K562 (cell line): ENCODE data around the gene AKR1C4. TPM values are rescaled to one million over a fixed set of nuclear protein-coding genes. Genes with fewer than 3 reads are reported as not detected.

ENCODE experiments used
- ATAC-seq: fragments of 200-7000 bp; cut with Tn5 transposase; 3 replicates; pipeline ENCODE4 v1.9.1; 2020; ENCODE audit warnings: moderate library complexity
- BruUV-seq: library from RNA; stranded (reverse); fragments of 400-500 nt; replicated peaks from 2 replicates; lab custom pipeline; 2021; lab: Mats Ljungman, UMichigan
- CTCF ChIA-PET: fragments of 300-600 bp; formaldehyde crosslinking; extraction: SDS; loops from one replicate; lab custom pipeline; 2021; ENCODE audit warnings: low intra/inter-chr PET ratio; lab: Yijun Ruan, JAX
- POLR2A ChIA-PET: fragments of 300-600, 350-650 bp; sonication (Branson Sonifier 250); formaldehyde crosslinking; extraction: SDS; loops from one replicate; lab custom pipeline; 2021; ENCODE audit warnings: antibody characterized with exemption, inconsistent platforms; lab: Yijun Ruan, JAX
- DNase-seq, 4 experiments: peaks; one replicate each; pipeline versions ENCODE4 v3.0.0 to v3.0.0-alpha.2; 2011 to 2018; ENCODE audit warnings: low spot score in 3 of 4, mixed read lengths in 3 of 4; ENCODE audit errors: extremely low read depth in 1 of 4
- FAIRE-seq: peaks from 2 replicates; lab custom pipeline; 2011; peaks lifted over from hg19 to GRCh38; lab: Jason Lieb, UNC
- H2AFZ ChIP-seq: 2 replicates; pipeline ENCODE4 v1.6.0; 2011; ENCODE audit warnings: low read depth, low read length, control low read depth, inconsistent platforms
- H3K27ac ChIP-seq: fragments of 200-600 bp; 3 replicates; pipeline ENCODE4 v1.8.0; 2011; ENCODE audit warnings: low read depth, mild to moderate bottlenecking, control low read depth, inconsistent platforms, low read length, moderate library complexity, mixed read lengths; ENCODE audit errors: extremely low read depth
- H3K27me3 ChIP-seq, 2 experiments: fragments of 300-600 bp in 1 of 2; 2 replicates in 1 of 2; 3 replicates in 1 of 2; pipeline versions ENCODE4 v1.6.0 to v1.8.0; 2011; ENCODE audit warnings: inconsistent platforms in 2 of 2, low read length in 2 of 2, mild to moderate bottlenecking in 1 of 2, mixed read lengths in 1 of 2, moderate library complexity in 1 of 2; ENCODE audit not compliant: control insufficient read depth in 2 of 2, insufficient read depth in 2 of 2
- H3K36me3 ChIP-seq: fragments of 300-600 bp; 3 replicates; pipeline ENCODE4 v1.8.0; 2011; ENCODE audit warnings: mild to moderate bottlenecking, low read length, inconsistent platforms; ENCODE audit not compliant: control insufficient read depth, insufficient read depth
- H3K4me1 ChIP-seq, 2 experiments: fragments of 200-600 bp in 1 of 2; replicated peaks in 1 of 2; 2 replicates in 1 of 2; 3 replicates in 1 of 2; pipeline versions ENCODE4 v1.5.1 to v1.8.0; 2011; ENCODE audit warnings: inconsistent platforms in 2 of 2, low read length in 2 of 2, mild to moderate bottlenecking in 1 of 2, mixed read lengths in 1 of 2, moderate library complexity in 1 of 2; ENCODE audit not compliant: control insufficient read depth in 2 of 2, insufficient read depth in 2 of 2
- H3K4me2 ChIP-seq: 2 replicates; pipeline ENCODE4 v1.6.1; 2011; ENCODE audit warnings: low read length, control low read depth, inconsistent platforms, mixed read lengths; ENCODE audit not compliant: insufficient read depth
- H3K4me3 ChIP-seq: fragments of 200-600 bp; sonication (generic), shearing (Covaris generic); 2 replicates; pipeline ENCODE4 v1.5.1; 2016; ENCODE audit warnings: control low read depth, inconsistent platforms
- H3K79me2 ChIP-seq: fragments of 200-600 bp; 3 replicates; pipeline ENCODE4 v1.8.0; 2011; ENCODE audit warnings: low read length, inconsistent platforms; ENCODE audit not compliant: control insufficient read depth, insufficient read depth
- H3K9ac ChIP-seq, 2 experiments: 2 replicates each; pipeline versions ENCODE4 v1.6.0 to v1.6.1; 2011; ENCODE audit warnings: low read depth in 2 of 2, low read length in 2 of 2, control low read depth in 1 of 2, inconsistent platforms in 1 of 2, mild to moderate bottlenecking in 1 of 2, mixed read lengths in 1 of 2; ENCODE audit not compliant: insufficient read depth in 1 of 2
- H3K9me1 ChIP-seq: one replicate; pipeline ENCODE4 v1.6.0; 2011; ENCODE audit warnings: inconsistent platforms, mild to moderate bottlenecking, low read length, moderate library complexity; ENCODE audit not compliant: control insufficient read depth, insufficient read depth
- H3K9me3 ChIP-seq: replicated peaks from 2 replicates; pipeline ENCODE4 v1.5.1; 2011; ENCODE audit warnings: low read depth, low read length, inconsistent platforms; ENCODE audit not compliant: control insufficient read depth, insufficient read depth
- H4K20me1 ChIP-seq: replicated peaks from 2 replicates; pipeline ENCODE4 v1.6.1; 2011; ENCODE audit warnings: low read length, inconsistent platforms, mixed read lengths; ENCODE audit not compliant: control insufficient read depth, insufficient read depth
- ATF7 ChIP-seq: fragments of 450-650 bp; IDR thresholded peaks from 2 replicates; pipeline ENCODE4 v1.7.1; 2014; ENCODE audit warnings: mild to moderate bottlenecking, moderate library complexity
- CHD4 ChIP-seq: fragments of 200-600 bp; sonication (generic); IDR thresholded peaks from 3 replicates; pipeline ENCODE4 v1.6.1; 2012; ENCODE audit warnings: low read depth, mild to moderate bottlenecking, mixed read lengths, low read length, inconsistent platforms; ENCODE audit not compliant: insufficient read depth, insufficient replicate concordance, poor library complexity, severe bottlenecking
- DNMT1 ChIP-seq: fragments of 450-650 bp; IDR thresholded peaks from 2 replicates; pipeline ENCODE4 v1.6.1; 2016; ENCODE audit warnings: antibody characterized with exemption, mild to moderate bottlenecking
- E2F8 ChIP-seq: fragments of 450-650 bp; IDR thresholded peaks from 2 replicates; pipeline ENCODE4 v1.7.1; 2018; ENCODE audit warnings: mild to moderate bottlenecking, low read depth; ENCODE audit not compliant: partially characterized antibody
- ETV1 ChIP-seq: fragments of 450-650 bp; conservative IDR thresholded peaks from 2 replicates; pipeline ENCODE4 v1.6.1; 2016; ENCODE audit warnings: missing genetic modification characterization, control low read depth, low read depth, missing compliant biosample characterization
- PRPF4 ChIP-seq: fragments of 200-400 bp; formaldehyde crosslinking; IDR thresholded peaks from one replicate; pipeline ENCODE4 v1.6.1; 2017; ENCODE audit warnings: low read length, low read depth, mild to moderate bottlenecking; ENCODE audit not compliant: insufficient read depth, poor library complexity, severe bottlenecking
- TAF7 ChIP-seq: fragments of 450-650 bp; IDR thresholded peaks from 2 replicates; pipeline ENCODE4 v1.6.1; 2016; ENCODE audit warnings: missing genetic modification characterization, missing compliant biosample characterization
- THRA ChIP-seq: fragments of 450-650 bp; IDR thresholded peaks from 2 replicates; pipeline ENCODE4 v1.6.1; 2017; ENCODE audit warnings: mild to moderate bottlenecking, moderate library complexity
- ZBTB12 ChIP-seq: fragments of 250-450 bp; sonication (Bioruptor Pico); IDR thresholded peaks from 2 replicates; pipeline ENCODE4 v1.4.0; 2020
- ZKSCAN3 ChIP-seq: fragments of 250-450 bp; sonication (Bioruptor Pico); IDR thresholded peaks from 2 replicates; pipeline ENCODE4 v1.4.0; 2020
- ZNF764 ChIP-seq: fragments of 250-450 bp; sonication (Bioruptor Pico); IDR thresholded peaks from 2 replicates; pipeline ENCODE4 v1.4.0; 2020; ENCODE audit warnings: low read depth, mild to moderate bottlenecking, moderate library complexity
- WGBS: fragments of 100-300 bp; shearing (Covaris generic); methylation state at CpG from one replicate; pipeline ENCODE4 v1.1.6; 2016; ENCODE audit warnings: low coverage, mixed read lengths; ENCODE audit not compliant: insufficient coverage; ENCODE audit errors: missing lambda C conversion rate; 5-methylcytosine and 5-hydroxymethylcytosine counted together
- in situ Hi-C: fragments of 300-500 bp; cut with MboI; formaldehyde crosslinking; loops from 4 replicates; pipeline ENCODE4 v1.15.0; 2018; ENCODE audit warnings: inconsistent platforms, mixed read lengths
- intact Hi-C: fragments of 100-400 bp; cut with micrococcal nuclease; formaldehyde crosslinking; loops from 2 replicates; pipeline ENCODE4 v1.14.2; 2022
- polyA plus RNA-seq, 8 experiments: library from polyadenylated mRNA; depleted of rRNA in 4 of 8; stranded (reverse) in 5 of 8; unstranded in 3 of 8; fragments of >200 nt; fragmentation: Nextera tagmentation in 2 of 8; fragmentation: Illumina TruSeq in 1 of 8; extraction: Ambion mirVana in 2 of 8; extraction: Trizol in 1 of 8; gene quantifications; 2 replicates each; pipeline versions ENCODE4 v1.2.1 to v1.2.3, GENCODE V29; 2011 to 2014; ENCODE audit warnings: inconsistent platforms in 1 of 8, missing spikeins in 1 of 8
- total RNA-seq, 7 experiments: library from RNA; depleted of rRNA in 6 of 7; stranded (reverse); fragments of >200 nt in 6 of 7; fragmentation: Illumina TruSeq in 2 of 7; extraction: Trizol in 2 of 7; gene quantifications; 2 replicates each; pipeline versions ENCODE4 v1.2.1 to v1.2.3, GENCODE V29; 2011 to 2021; ENCODE audit warnings: low replicate concordance in 1 of 7
- TF ChIP-seq, protein P1 (sequence below): sonication (generic); formaldehyde crosslinking; IDR thresholded peaks from 2 replicates; pipeline ENCODE4 v1.8.1; 2023; ENCODE audit warnings: mild to moderate bottlenecking, missing genetic modification reagents
- TF ChIP-seq, protein P2 (sequence below): fragments of 450-650 bp; formaldehyde crosslinking; IDR thresholded peaks from 2 replicates; pipeline ENCODE4 v1.4.0; 2022; ENCODE audit warnings: missing genetic modification characterization

Gene AKR1C4
- total and polyA plus RNA-seq, 9 of the 15 experiments (the other 6 are each of a cell fraction or from before 2014, with no cell fraction given), result 0.13 TPM; not detected in 8

DNA sequence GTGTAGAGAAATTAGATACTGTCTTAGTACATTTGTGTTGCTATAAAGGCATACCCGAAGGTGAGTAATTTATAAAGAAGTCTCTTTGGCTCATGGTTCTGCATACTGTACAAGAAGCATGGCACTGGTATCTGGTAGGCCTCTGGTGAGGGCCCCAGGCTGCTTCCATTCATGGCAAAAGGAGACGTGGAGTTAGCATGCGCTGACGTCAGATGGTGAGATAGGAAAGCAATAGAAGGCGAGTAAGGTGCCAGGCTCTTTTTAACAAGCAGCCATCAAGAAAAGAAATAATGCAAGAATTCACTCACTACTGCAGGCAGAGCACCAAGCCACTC is 49.8 kb upstream of the AKR1C4 start:
- in situ Hi-C loops, result no loop called here
- POLR2A ChIA-PET, result interaction anchor here (0.6 kb wide), 1 partner anchor 191 kb away, joined by 3 read pairs; no protein-coding TSS in a partner anchor
- TF ChIP-seq CHD4 (no peak), ZKSCAN3 (CRISPR knock-in tag) (no peak), ZBTB12 (CRISPR knock-in tag) (no peak), E2F8 (no peak), TAF7 (tag) (no peak), ZNF764 (CRISPR knock-in tag) (no peak), DNMT1 (no peak), ATF7 (no peak), PRPF4 (no peak), ETV1 (tag) (no peak), THRA (no peak)
- TF ChIP-seq, protein P1, sequence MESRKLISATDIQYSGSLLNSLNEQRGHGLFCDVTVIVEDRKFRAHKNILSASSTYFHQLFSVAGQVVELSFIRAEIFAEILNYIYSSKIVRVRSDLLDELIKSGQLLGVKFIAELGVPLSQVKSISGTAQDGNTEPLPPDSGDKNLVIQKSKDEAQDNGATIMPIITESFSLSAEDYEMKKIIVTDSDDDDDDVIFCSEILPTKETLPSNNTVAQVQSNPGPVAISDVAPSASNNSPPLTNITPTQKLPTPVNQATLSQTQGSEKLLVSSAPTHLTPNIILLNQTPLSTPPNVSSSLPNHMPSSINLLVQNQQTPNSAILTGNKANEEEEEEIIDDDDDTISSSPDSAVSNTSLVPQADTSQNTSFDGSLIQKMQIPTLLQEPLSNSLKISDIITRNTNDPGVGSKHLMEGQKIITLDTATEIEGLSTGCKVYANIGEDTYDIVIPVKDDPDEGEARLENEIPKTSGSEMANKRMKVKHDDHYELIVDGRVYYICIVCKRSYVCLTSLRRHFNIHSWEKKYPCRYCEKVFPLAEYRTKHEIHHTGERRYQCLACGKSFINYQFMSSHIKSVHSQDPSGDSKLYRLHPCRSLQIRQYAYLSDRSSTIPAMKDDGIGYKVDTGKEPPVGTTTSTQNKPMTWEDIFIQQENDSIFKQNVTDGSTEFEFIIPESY, result no peak
- TF ChIP-seq, protein P2, sequence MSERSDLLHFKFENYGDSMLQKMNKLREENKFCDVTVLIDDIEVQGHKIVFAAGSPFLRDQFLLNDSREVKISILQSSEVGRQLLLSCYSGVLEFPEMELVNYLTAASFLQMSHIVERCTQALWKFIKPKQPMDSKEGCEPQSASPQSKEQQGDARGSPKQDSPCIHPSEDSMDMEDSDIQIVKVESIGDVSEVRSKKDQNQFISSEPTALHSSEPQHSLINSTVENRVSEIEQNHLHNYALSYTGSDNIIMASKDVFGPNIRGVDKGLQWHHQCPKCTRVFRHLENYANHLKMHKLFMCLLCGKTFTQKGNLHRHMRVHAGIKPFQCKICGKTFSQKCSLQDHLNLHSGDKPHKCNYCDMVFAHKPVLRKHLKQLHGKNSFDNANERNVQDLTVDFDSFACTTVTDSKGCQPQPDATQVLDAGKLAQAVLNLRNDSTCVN, result no peak

More for the DNA sequence above, 49.8 kb upstream of the AKR1C4 start:
- Histone ChIP-seq H3K9me1 (no peaks in the 10 kb centered on the region), H4K20me1 (no peaks in the 10 kb centered on the region), H3K36me3 (no peaks in the 10 kb centered on the region), H3K79me2 (no peaks in the 10 kb centered on the region), H3K9ac (no peak overlapping the region), H3K27me3 (no peaks in the 10 kb centered on the region), H3K4me2 (no peak overlapping the region), H2AFZ (no peak overlapping the region), H3K9me3 (0 out of 2 replicates have a peak, but pooled peaks cover 2% of the 10 kb centered on the region), H3K4me1 (no peaks in the 10 kb centered on the region; a peak in 1 of 5 replicates), H3K27ac (no peak overlapping the region), H3K4me3 (no peak overlapping the region)
- CTCF ChIA-PET, result no interaction called here
- DNase-seq (no peak), ATAC-seq (no peak), FAIRE-seq (no peak)
- WGBS, result 47% methylated on average over 5 of the region's 5 CpGs
- no TSS peak for BruUV-seq
- intact Hi-C loops, result no loop called here
